Stomach (tissue), 9 donors: Measurements from ENCODE around the gene IGSF9B. TPM values are rescaled to one million over a fixed set of nuclear protein-coding genes. Genes with fewer than 3 reads are reported as not detected.

Experiments used
- DNase-seq, 2 donors: peaks; one replicate each; pipeline versions ENCODE4 v3.0.0 to v3.0.0-alpha.2; 2013 to 2019
- H3K27ac ChIP-seq, 5 donors: fragments of 200-600 bp in 4 of 5; sonication (generic) in 4 of 5; one replicate each; pipeline ENCODE4 v1.5.1; 2013 to 2019; ENCODE audit warnings: mild to moderate bottlenecking in 1 of 5, moderate library complexity in 1 of 5
- H3K27me3 ChIP-seq, 3 donors: fragments of 200-600 bp; sonication (generic); one replicate each; pipeline ENCODE4 v1.5.1; 2017 to 2019; ENCODE audit warnings: mixed run types in 1 of 3
- H3K36me3 ChIP-seq, 4 donors: fragments of 200-600 bp; sonication (generic); 1 replicate in 3 of 4; 2 replicates in 1 of 4; pipeline ENCODE4 v1.5.1; 2016 to 2019
- H3K4me1 ChIP-seq, 4 donors: fragments of 200-600 bp; sonication (generic); one replicate each; pipeline ENCODE4 v1.5.1; 2016 to 2019
- H3K4me3 ChIP-seq, 4 donors: fragments of 200-600 bp; sonication (generic) in 3 of 4; one replicate each; pipeline ENCODE4 v1.5.1; 2016 to 2019; ENCODE audit warnings: mild to moderate bottlenecking in 1 of 4
- H3K9me3 ChIP-seq, 4 donors: fragments of 200-600 bp; sonication (generic); one replicate each; pipeline ENCODE4 v1.5.1; 2016 to 2019
- EP300 ChIP-seq: sonication (generic); formaldehyde crosslinking; IDR thresholded peaks from one replicate; pipeline ENCODE4 v1.6.1; 2017; ENCODE audit warnings: antibody characterized with exemption
- POLR2A ChIP-seq, 4 donors: fragments of 450-650 bp; IDR thresholded peaks; one replicate each; pipeline ENCODE4 v1.6.1; 2016; ENCODE audit warnings: antibody characterized with exemption in 4 of 4, control low read depth in 2 of 4, mild to moderate bottlenecking in 1 of 4, moderate library complexity in 1 of 4
- POLR2AphosphoS5 ChIP-seq, 3 donors: sonication (generic); formaldehyde crosslinking; IDR thresholded peaks; one replicate each; pipeline ENCODE4 v1.6.1; 2016; ENCODE audit warnings: antibody characterized with exemption in 3 of 3
- WGBS, 5 donors: extraction: QIAGEN DNeasy Blood & Tissue Kit in 3 of 5; methylation state at CpG; one replicate each; pipeline versions ENCODE4 v1.1.5 to v1.1.7; 2013 to 2018; 5-methylcytosine and 5-hydroxymethylcytosine counted together
- intact Hi-C: fragments of 100-400 bp; cut with DNase I; formaldehyde crosslinking; loops from one replicate; pipeline ENCODE4 v1.15.1; 2023; ENCODE audit warnings: low total_unique reads
- polyA plus RNA-seq, 3 donors: library from polyadenylated mRNA; stranded (reverse); fragments of 200-250 nt; gene quantifications; one replicate each; pipeline ENCODE4 v1.2.3, GENCODE V29; 2013
- total RNA-seq, 5 donors: library from RNA; depleted of rRNA; stranded (reverse); fragments of >200 nt; gene quantifications; one replicate each; pipeline versions ENCODE4 v1.1.0 to v1.2.3, GENCODE V29; 2014 to 2016
- TF ChIP-seq, protein P1 (sequence below), 7 experiments: fragments of 450-650 bp in 4 of 7; fragments of 200-600 bp in 3 of 7; sonication (generic) in 3 of 7; IDR thresholded peaks; one replicate each; pipeline ENCODE4 v1.5.1; 2016 to 2019; ENCODE audit warnings: antibody characterized with exemption in 7 of 7, control low read depth in 2 of 7, mild to moderate bottlenecking in 1 of 7
- donor health status: healthy with polysubstance abuse.
- donor health status: Bipolar disorder and iron deficiency.
- donor health status: healthy.

The IGSF9B gene
- total and polyA plus RNA-seq, 8 donors, result 0.44 to 22.3 (median 4.6) TPM; not detected in 1

DNA sequence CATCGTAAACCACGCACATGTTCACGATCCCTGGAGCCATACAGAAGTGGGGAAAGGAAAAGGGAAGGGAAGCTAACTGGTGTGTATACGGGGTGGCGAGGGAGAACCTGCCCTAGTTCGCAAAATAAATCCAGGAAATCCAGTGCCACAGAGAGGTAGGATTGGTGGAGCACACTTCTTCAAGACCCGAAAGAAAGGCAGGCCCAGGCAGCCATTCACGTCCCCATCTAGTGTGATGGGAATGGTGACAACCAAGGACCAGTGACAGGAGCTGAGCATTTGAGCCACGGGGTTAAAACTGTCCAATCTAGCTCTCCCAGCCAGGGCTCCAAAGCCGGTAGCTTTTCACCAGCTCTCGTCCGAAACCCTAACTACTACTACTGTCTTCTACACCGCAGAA is 53.7 kb downstream of the IGSF9B start:
- Histone ChIP-seq H3K27me3 (no peaks in the 10 kb centered on the region), H3K27ac (no peak overlapping the region), H3K4me1 (no peaks in the 10 kb centered on the region), H3K4me3 (no peak overlapping the region), H3K36me3 (peaks cover 0 to 64% (median 15%) of the 10 kb centered on the region in 4 donors), H3K9me3 (no peaks in the 10 kb centered on the region)
- TF ChIP-seq POLR2AphosphoS5 (IDR thresholded peaks at IDR 0.05) (no peak), EP300 (no peak), POLR2A (IDR thresholded peaks at IDR 0.05) (no peak)
- TF ChIP-seq, protein P1, sequence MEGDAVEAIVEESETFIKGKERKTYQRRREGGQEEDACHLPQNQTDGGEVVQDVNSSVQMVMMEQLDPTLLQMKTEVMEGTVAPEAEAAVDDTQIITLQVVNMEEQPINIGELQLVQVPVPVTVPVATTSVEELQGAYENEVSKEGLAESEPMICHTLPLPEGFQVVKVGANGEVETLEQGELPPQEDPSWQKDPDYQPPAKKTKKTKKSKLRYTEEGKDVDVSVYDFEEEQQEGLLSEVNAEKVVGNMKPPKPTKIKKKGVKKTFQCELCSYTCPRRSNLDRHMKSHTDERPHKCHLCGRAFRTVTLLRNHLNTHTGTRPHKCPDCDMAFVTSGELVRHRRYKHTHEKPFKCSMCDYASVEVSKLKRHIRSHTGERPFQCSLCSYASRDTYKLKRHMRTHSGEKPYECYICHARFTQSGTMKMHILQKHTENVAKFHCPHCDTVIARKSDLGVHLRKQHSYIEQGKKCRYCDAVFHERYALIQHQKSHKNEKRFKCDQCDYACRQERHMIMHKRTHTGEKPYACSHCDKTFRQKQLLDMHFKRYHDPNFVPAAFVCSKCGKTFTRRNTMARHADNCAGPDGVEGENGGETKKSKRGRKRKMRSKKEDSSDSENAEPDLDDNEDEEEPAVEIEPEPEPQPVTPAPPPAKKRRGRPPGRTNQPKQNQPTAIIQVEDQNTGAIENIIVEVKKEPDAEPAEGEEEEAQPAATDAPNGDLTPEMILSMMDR (IDR thresholded peaks at IDR 0.05), result no peak
- DNase-seq, result peak in 1 of 2 donors; percentile 20
- intact Hi-C loops, result no loop called here
- 92 to 96% (median 95%) methylated on average over 12 to 13 of the region's 13 CpGs for WGBS, 5 donors

DNA sequence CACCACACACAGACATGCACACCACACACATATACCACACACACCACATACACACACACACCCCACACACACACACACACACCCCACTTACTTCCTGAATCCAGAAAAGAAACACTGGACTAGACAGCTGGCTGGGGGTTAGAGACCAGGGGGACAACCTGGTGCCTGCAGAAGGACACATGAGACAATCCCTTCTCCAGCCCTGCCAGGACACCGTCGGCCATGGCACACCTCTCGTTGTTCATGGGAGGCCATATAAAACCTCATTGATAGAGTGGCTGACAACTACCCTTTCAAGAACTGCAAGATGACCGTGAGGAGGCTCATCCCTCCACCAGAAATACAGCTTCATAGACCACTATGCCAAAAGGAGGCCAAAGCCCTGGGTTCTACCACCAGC is 54.3 kb downstream of the IGSF9B start:
- Histone ChIP-seq H3K27me3 (no peaks in the 10 kb centered on the region), H3K36me3 (peaks cover 0 to 59% (median 13%) of the 10 kb centered on the region in 4 donors), H3K9me3 (no peaks in the 10 kb centered on the region), H3K4me1 (no peaks in the 10 kb centered on the region), H3K27ac (no peak overlapping the region), H3K4me3 (no peak overlapping the region)
- TF ChIP-seq POLR2A (IDR thresholded peaks at IDR 0.05) (no peak), POLR2AphosphoS5 (IDR thresholded peaks at IDR 0.05) (no peak), EP300 (no peak)
- TF ChIP-seq, protein P1 (IDR thresholded peaks at IDR 0.05), result no peak
- DNase-seq, result peak in 1 of 2 donors; percentile 9
- 93 to 100% (median 96%) methylated on average over 4 of the region's 4 CpGs for WGBS, 5 donors
- intact Hi-C loops, result no loop called here

DNA sequence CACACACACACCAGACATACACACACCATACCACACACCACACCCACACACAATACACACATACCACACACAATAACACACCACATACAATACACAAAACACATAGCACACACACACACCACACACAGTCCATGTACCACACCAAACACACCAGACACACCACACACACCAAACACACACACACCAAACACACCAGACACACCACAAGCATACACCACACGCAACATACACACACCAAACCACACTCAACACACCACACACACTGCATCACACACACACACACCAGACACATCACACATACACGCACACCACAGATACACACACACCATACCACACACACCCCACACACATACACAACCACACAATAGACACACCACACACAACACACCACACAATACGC is 54.8 kb downstream of the IGSF9B start:
- Histone ChIP-seq H3K4me3 (no peak overlapping the region), H3K27ac (no peak overlapping the region), H3K36me3 (peaks cover 0 to 59% (median 10%) of the 10 kb centered on the region in 4 donors), H3K27me3 (no peaks in the 10 kb centered on the region), H3K9me3 (no peaks in the 10 kb centered on the region), H3K4me1 (no peaks in the 10 kb centered on the region)
- intact Hi-C loops, result no loop called here
- 95 to 100% (median 96%) methylated on average over 3 of the region's 3 CpGs for WGBS, 5 donors
- no peak for DNase-seq
- TF ChIP-seq EP300, result no peak
- no peak for TF ChIP-seq POLR2AphosphoS5 (IDR thresholded peaks at IDR 0.05)
- TF ChIP-seq, protein P1 (IDR thresholded peaks at IDR 0.05), result no peak
- no peak for TF ChIP-seq POLR2A (IDR thresholded peaks at IDR 0.05)

DNA sequence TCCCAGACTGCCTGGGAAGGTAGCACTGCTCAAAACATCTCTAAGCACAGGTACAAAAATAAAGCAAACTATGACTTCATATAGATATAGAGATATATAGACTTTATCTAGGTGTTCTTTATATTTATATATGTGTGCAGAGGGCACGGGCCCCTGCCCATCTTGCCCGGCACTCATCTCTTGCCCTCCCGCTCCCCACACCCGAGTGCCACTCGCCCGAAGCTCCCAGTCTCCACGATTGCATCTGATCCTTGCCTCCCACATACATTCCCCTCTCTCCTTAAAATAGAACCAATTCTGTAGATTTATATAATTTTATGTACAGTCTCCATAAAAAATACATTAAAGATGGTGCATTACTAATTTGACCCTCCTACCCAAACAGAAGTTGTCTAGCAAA is 55.5 kb downstream of the IGSF9B start:
- intact Hi-C loops, result no loop called here
- WGBS, 5 donors, result 85 to 97% (median 92%) methylated on average over 7 of the region's 7 CpGs
- DNase-seq, result no peak

More for the DNA sequence above, 55.5 kb downstream of the IGSF9B start:
- no peaks in the 10 kb centered on the region for H3K9me3 ChIP-seq
- H3K27ac ChIP-seq, result no peak overlapping the region
- TF ChIP-seq POLR2AphosphoS5 (IDR thresholded peaks at IDR 0.05) (no peak), EP300 (no peak), POLR2A (IDR thresholded peaks at IDR 0.05) (no peak)
- TF ChIP-seq, protein P1 (IDR thresholded peaks at IDR 0.05), result no peak
- H3K27me3 ChIP-seq, result no peaks in the 10 kb centered on the region
- peaks cover 0 to 53% (median 7%) of the 10 kb centered on the region in 4 donors for H3K36me3 ChIP-seq
- H3K4me3 ChIP-seq, result no peak overlapping the region
- H3K4me1 ChIP-seq, result no peaks in the 10 kb centered on the region
